ENCODE data around the gene ZBTB7A. TPM values are rescaled to one million over a fixed set of nuclear protein-coding genes. Genes with fewer than 3 reads are reported as not detected.

The ZBTB7A gene
- total and polyA plus RNA-seq, 2 of the 4 experiments (the other 2 are of a cell fraction) = 3.2 to 10.3 TPM

- ATAC-seq (ENCODE audit: low read depth) (no peak), DNase-seq (no peak)
- in situ Hi-C loops (cut with MboI; ENCODE audit: low sequenced_read_pairs) (no loop called here), dilution Hi-C loops (cut with HindIII; ENCODE audit: low sequenced_read_pairs, unreplicated experiment) (no loop called here), intact Hi-C loops (cut with micrococcal nuclease) (no loop called here)
- H2AK9ac ChIP-seq (replicated peaks; ENCODE audit: low read depth, low read length, poor library complexity) = peak overlapping the region; percentile 24
- H3K14ac ChIP-seq (replicated peaks; ENCODE audit: low read depth, low read length) = no peak overlapping the region
- no peak overlapping the region for H2BK5ac ChIP-seq (ENCODE audit: low read depth, low read length, poor library complexity, severe bottlenecking)
- WGBS, 2 experiments (ENCODE audit: extremely low coverage in 2 of 2, insufficient read length in 1 of 2) = 99% methylated on average over 11 of the region's 20 CpGs; no CpG with 5 or more reads in 1 of the 2 experiments
- no peak overlapping the region for H4K91ac ChIP-seq (ENCODE audit: insufficient read depth, low read depth, low read length)
- H3K56ac ChIP-seq (ENCODE audit: extremely low read depth, insufficient read depth, low read length) = no peak overlapping the region
- no peak overlapping the region for H4K5ac ChIP-seq (ENCODE audit: low read depth, low read length)
- TF ChIP-seq RAD21 (IDR thresholded peaks at IDR 0.05; ENCODE audit: low read length) = no peak
- TF ChIP-seq CTCF (conservative IDR thresholded peaks at IDR 0.05; ENCODE audit: low read depth, low read length) = no peak
- TF ChIP-seq SMC3 (IDR thresholded peaks at IDR 0.05; ENCODE audit: low read depth, low read length) = no peak
- no peak for TF ChIP-seq BHLHE40 (IDR thresholded peaks at IDR 0.05; ENCODE audit: low read depth, low read length)
- TF ChIP-seq USF2 (IDR thresholded peaks at IDR 0.05; ENCODE audit: low read depth, low read length) = no peak
- no peak for TF ChIP-seq RCOR1 (IDR thresholded peaks at IDR 0.05; ENCODE audit: insufficient replicate concordance, low read length)
- no peak for TF ChIP-seq MAFK (IDR thresholded peaks at IDR 0.05; ENCODE audit: low read depth, low read length)
- no peak for TF ChIP-seq CHD1 (IDR thresholded peaks at IDR 0.05; ENCODE audit: low read depth, low read length)
- TF ChIP-seq MXI1 (IDR thresholded peaks at IDR 0.05; ENCODE audit: borderline replicate concordance, low read depth, low read length) = no peak
- no peak for TF ChIP-seq RFX5 (IDR thresholded peaks at IDR 0.05; ENCODE audit: low read depth, low read length)
- TF ChIP-seq CEBPB (IDR thresholded peaks at IDR 0.05; ENCODE audit: low read depth, low read length) = no peak
- no peak for TF ChIP-seq ELK1 (IDR thresholded peaks at IDR 0.05; ENCODE audit: borderline replicate concordance, low read depth, low read length)
- TF ChIP-seq MAZ (IDR thresholded peaks at IDR 0.05; ENCODE audit: borderline replicate concordance, low read depth, low read length) = no peak
- TF ChIP-seq POLR2A (IDR thresholded peaks at IDR 0.05; ENCODE audit: low read depth, low read length) = no peak
- no peak for TF ChIP-seq FOS (IDR thresholded peaks at IDR 0.05; ENCODE audit: low read depth, low read length)
- no peak for TF ChIP-seq NFE2L2 (IDR thresholded peaks at IDR 0.05; ENCODE audit: low read depth, low read length)
- H2BK120ac ChIP-seq (ENCODE audit: low read depth, low read length) = no peak overlapping the region
- peaks cover 10% of the 10 kb centered on the region for H3K9me1 ChIP-seq (ENCODE audit: insufficient read depth, low read length)
- H3K27me3 ChIP-seq (ENCODE audit: control insufficient read depth, insufficient read depth, low read length) = no peaks in the 10 kb centered on the region
- peaks cover 10 to 53% of the 10 kb centered on the region in 2 experiments for H3K79me1 ChIP-seq (ENCODE audit: low read depth in 1 of 2, low read length in 2 of 2)
- ChIA-PET POLR2A (ENCODE audit: unreplicated experiment) (no interaction called here), CTCF (no interaction called here)
- H3K4me3 ChIP-seq (ENCODE audit: insufficient read depth, low read depth, low read length) = no peak overlapping the region
- H3K18ac ChIP-seq (ENCODE audit: low read depth, low read length) = no peak overlapping the region
- H3K4me1 ChIP-seq (ENCODE audit: control insufficient read depth, insufficient read depth, low read length) = peaks cover 40% of the 10 kb centered on the region
- H3K9me3 ChIP-seq (ENCODE audit: control insufficient read depth, insufficient read depth, low read length) = no peaks in the 10 kb centered on the region
- no peak overlapping the region for H3K23ac ChIP-seq (ENCODE audit: low read depth, low read length)
- no peak overlapping the region for H4K8ac ChIP-seq (ENCODE audit: low read depth in 2 of 2, low read length in 2 of 2)
- no TSS peak for BruUV-seq (replicated peaks)
- H3K27ac ChIP-seq (ENCODE audit: insufficient read depth, low read length) = no peak overlapping the region
- no peak overlapping the region for H3K4ac ChIP-seq (ENCODE audit: low read depth, low read length)
- peaks cover 95% of the 10 kb centered on the region for H4K20me1 ChIP-seq (ENCODE audit: insufficient read depth, low read length)
- no peak overlapping the region for H2AK5ac ChIP-seq (ENCODE audit: low read depth, low read length)
- H3K9ac ChIP-seq (ENCODE audit: low read depth, low read length) = no peak overlapping the region
- no peak overlapping the region for H2BK20ac ChIP-seq (ENCODE audit: low read depth, low read length)
- H3K36me3 ChIP-seq (ENCODE audit: control insufficient read depth, insufficient read depth, low read length) = peaks cover 39% of the 10 kb centered on the region
- no peak overlapping the region for H3K4me2 ChIP-seq (ENCODE audit: low read depth, low read length)
- H2AFZ ChIP-seq (replicated peaks; ENCODE audit: low read length, poor library complexity) = no peak overlapping the region
- no peak overlapping the region for H2BK15ac ChIP-seq (ENCODE audit: low read depth, low read length)
Observed at GRCh38 chr19:4055209-4055552, 11.5 kb downstream of the ZBTB7A start.
